Measurements from ENCODE around the gene WDR74. TPM values are rescaled to one million over a fixed set of nuclear protein-coding genes. Genes with fewer than 3 reads are reported as not detected.

Gene WDR74
- total and polyA plus RNA-seq, 9 of the 15 experiments (the other 6 are each of a cell fraction or from before 2014, with no cell fraction given), result 32.7 to 210 (median 114) TPM

- Histone ChIP-seq H3K9ac (ENCODE audit: insufficient read depth in 1 of 2, low read depth in 2 of 2, low read length in 2 of 2) (peak overlapping the region; percentile 90 to 97), H3K4me2 (ENCODE audit: insufficient read depth, low read length) (peak overlapping the region; percentile 97), H3K27ac (ENCODE audit: extremely low read depth, low read depth, low read length) (peak overlapping the region; percentile 74), H3K79me2 (ENCODE audit: control insufficient read depth, insufficient read depth, low read length) (peaks cover 28% of the 10 kb centered on the region), H3K4me3 (peak overlapping the region; percentile 94), H2AFZ (ENCODE audit: low read depth, low read length) (peak overlapping the region; percentile 70; the same call in 1 of the 2 replicates), H3K9me3 (replicated peaks; ENCODE audit: control insufficient read depth, insufficient read depth, low read depth, low read length) (no peaks in the 10 kb centered on the region), H3K36me3 (ENCODE audit: control insufficient read depth, insufficient read depth, low read length) (peaks cover 47% of the 10 kb centered on the region), H4K20me1 (replicated peaks; ENCODE audit: control insufficient read depth, insufficient read depth, low read length) (peaks cover 9% of the 10 kb centered on the region; the same call in 1 of the 2 replicates), H3K27me3 (ENCODE audit: control insufficient read depth in 2 of 2, insufficient read depth in 2 of 2, low read length in 2 of 2) (no peaks in the 10 kb centered on the region), H3K4me1 (replicated peaks in 1 of 2; ENCODE audit: control insufficient read depth in 2 of 2, insufficient read depth in 2 of 2, low read length in 2 of 2) (peaks cover 11 to 19% of the 10 kb centered on the region in 2 experiments; a peak in 4 of 5 replicates), H3K9me1 (ENCODE audit: control insufficient read depth, insufficient read depth, low read length) (no peaks in the 10 kb centered on the region)
- in situ Hi-C loops (cut with MboI), result no loop called here
- ChIA-PET POLR2A (interaction anchor here (0.6 to 5.5 kb wide), 21 partner anchors 12 to 128 kb away, joined by 3 to 116 read pairs (median 4); partner anchors contain the start of genes SLC3A2, STX5, TAF6L and TEX54), CTCF (ENCODE audit: low intra/inter-chr PET ratio) (interaction anchor here (0.6 kb wide), 1 partner anchor 1057 kb away, joined by 3 read pairs; no protein-coding TSS in a partner anchor)
- 4% methylated on average over 14 of the region's 14 CpGs for WGBS (ENCODE audit: insufficient coverage, low coverage, missing lambda C conversion rate)
- FAIRE-seq (no peak), ATAC-seq (peak; percentile 10; the same call in 1 of the 3 replicates), DNase-seq (ENCODE audit: extremely low read depth in 1 of 4, low spot score in 3 of 4) (peak in 2 of 4 experiments; percentile 16 to 19)
- TSS peak; percentile 68 for BruUV-seq (replicated peaks)
- intact Hi-C loops (cut with micrococcal nuclease), result loop anchor here (1.0 to 5.0 kb wide), 3 partner anchors 27 to 58 kb away; no protein-coding TSS in a partner anchor
- 0 out of 4 replicates have a peak, but pooled peaks of 1 of the 2 experiments have one; percentile 51 for TF ChIP-seq TBL1XR1 (IDR thresholded peaks at IDR 0.05; ENCODE audit: low read length in 2 of 2)
- TF ChIP-seq MLLT1 (IDR thresholded peaks at IDR 0.05), result 0 out of 4 replicates have a peak, but pooled peaks of 1 of the 2 experiments have one; percentile 17
- TF ChIP-seq ETV5 (CRISPR knock-in tag; IDR thresholded peaks at IDR 0.05; ENCODE audit: low read depth), result no peak
- TF ChIP-seq NONO (IDR thresholded peaks at IDR 0.05; ENCODE audit: low read depth in 2 of 2, low read length in 1 of 2), result 0 out of 4 replicates have a peak, but pooled peaks of 1 of the 2 experiments have one; percentile 28
- TF ChIP-seq SIN3A (IDR thresholded peaks at IDR 0.05; ENCODE audit: borderline replicate concordance in 2 of 2, control insufficient read depth in 1 of 2, low read depth in 2 of 2, low read length in 2 of 2), result 0 out of 4 replicates have a peak, but pooled peaks of 1 of the 2 experiments have one; percentile 44
- TF ChIP-seq FOXA3 (CRISPR knock-in tag; conservative IDR thresholded peaks at IDR 0.05 in 1 of 2, IDR thresholded peaks at IDR 0.05 in 1 of 2), result 0 out of 4 replicates have a peak, but pooled peaks of 1 of the 2 experiments have one; percentile 35
- 0 out of 2 replicates have a peak, but pooled peaks have one; percentile 28 for TF ChIP-seq PKNOX1 (IDR thresholded peaks at IDR 0.05)
- peak; percentile 57 for TF ChIP-seq GTF2E2 (tag; IDR thresholded peaks at IDR 0.05)
- TF ChIP-seq ETV1 (tag; conservative IDR thresholded peaks at IDR 0.05; ENCODE audit: low read depth), result no peak
- TF ChIP-seq ZBTB43 (CRISPR knock-in tag; IDR thresholded peaks at IDR 0.05), result peak; percentile 31; the same call in 1 of the 2 replicates
- no peak for TF ChIP-seq NRF1 (conservative IDR thresholded peaks at IDR 0.05 in 1 of 2, IDR thresholded peaks at IDR 0.05 in 1 of 2)
- TF ChIP-seq ATF3 (IDR thresholded peaks at IDR 0.05), result peak; percentile 24; the same call in 1 of the 2 replicates
- no peak for TF ChIP-seq ATF3 (CRISPR knock-in tag; conservative IDR thresholded peaks at IDR 0.05)
These were observed 34.9 kb downstream of the WDR74 start for GRCh38 chr11:62804310-62805075.

Measured in K562 (cell line).